ENCODE measurements around the gene PNPLA7. TPM values are rescaled to one million over a fixed set of nuclear protein-coding genes. Genes with fewer than 3 reads are reported as not detected.

Gene PNPLA7
- total and polyA plus RNA-seq, 2 of the 4 experiments (the other 2 are of a cell fraction) = under 0.01 to 0.89 TPM

GRCh38 chr9:137506274-137506673, 43.9 kb downstream of the PNPLA7 start:
- no peaks in the 10 kb centered on the region for H3K36me3 ChIP-seq (ENCODE audit: control insufficient read depth, insufficient read depth, low read length)
- no peak overlapping the region for H3K27ac ChIP-seq (ENCODE audit: insufficient read depth, low read length)
- in situ Hi-C loops (cut with MboI; ENCODE audit: low sequenced_read_pairs) (no loop called here), dilution Hi-C loops (cut with HindIII; ENCODE audit: low sequenced_read_pairs, unreplicated experiment) (no loop called here), intact Hi-C loops (cut with micrococcal nuclease) (no loop called here)
- no peaks in the 10 kb centered on the region; the same call in 1 of the 2 replicates for H3K27me3 ChIP-seq (ENCODE audit: control insufficient read depth, insufficient read depth, low read length)
- H4K91ac ChIP-seq (ENCODE audit: insufficient read depth, low read depth, low read length) = no peak overlapping the region
- H3K4me3 ChIP-seq (ENCODE audit: insufficient read depth, low read depth, low read length) = no peak overlapping the region
- no peaks in the 10 kb centered on the region for H3K9me1 ChIP-seq (ENCODE audit: insufficient read depth, low read length)
- no peaks in the 10 kb centered on the region for H3K4me1 ChIP-seq (ENCODE audit: control insufficient read depth, insufficient read depth, low read length)
- no peak overlapping the region for H4K8ac ChIP-seq (ENCODE audit: low read depth in 2 of 2, low read length in 2 of 2)
- H2BK5ac ChIP-seq (ENCODE audit: low read depth, low read length, poor library complexity, severe bottlenecking) = no peak overlapping the region
- no peak overlapping the region for H3K4me2 ChIP-seq (ENCODE audit: low read depth, low read length)
- BruUV-seq (replicated peaks) = no TSS peak
- H3K9me3 ChIP-seq (ENCODE audit: control insufficient read depth, insufficient read depth, low read length) = peaks cover 2% of the 10 kb centered on the region; the same call in 1 of the 2 replicates
- no peak overlapping the region for H3K4ac ChIP-seq (ENCODE audit: low read depth, low read length)
- no peak overlapping the region for H2AK5ac ChIP-seq (ENCODE audit: low read depth, low read length)
- no peak overlapping the region for H3K9ac ChIP-seq (ENCODE audit: low read depth, low read length)
- ATAC-seq (ENCODE audit: low read depth) (no peak), DNase-seq (no peak)
- TF ChIP-seq FOS (IDR thresholded peaks at IDR 0.05; ENCODE audit: low read depth, low read length) = no peak
- no peak for TF ChIP-seq USF2 (IDR thresholded peaks at IDR 0.05; ENCODE audit: low read depth, low read length)
- TF ChIP-seq POLR2A (IDR thresholded peaks at IDR 0.05; ENCODE audit: low read depth, low read length) = no peak
- TF ChIP-seq CHD1 (IDR thresholded peaks at IDR 0.05; ENCODE audit: low read depth, low read length) = no peak
- no peaks in the 10 kb centered on the region for H4K20me1 ChIP-seq (ENCODE audit: insufficient read depth, low read length)
- no peak overlapping the region for H2AK9ac ChIP-seq (replicated peaks; ENCODE audit: low read depth, low read length, poor library complexity)
- H2BK120ac ChIP-seq (ENCODE audit: low read depth, low read length) = no peak overlapping the region
- H2AFZ ChIP-seq (replicated peaks; ENCODE audit: low read length, poor library complexity) = no peak overlapping the region
- 93% methylated on average over 5 of the region's 15 CpGs; no CpG with 5 or more reads in 1 of the 2 experiments for WGBS, 2 experiments (ENCODE audit: extremely low coverage in 2 of 2, insufficient read length in 1 of 2)
- no peak overlapping the region for H4K5ac ChIP-seq (ENCODE audit: low read depth, low read length)
- no peak overlapping the region for H3K56ac ChIP-seq (ENCODE audit: extremely low read depth, insufficient read depth, low read length)
- ChIA-PET CTCF (no interaction called here), POLR2A (ENCODE audit: unreplicated experiment) (no interaction called here)
- no peaks in the 10 kb centered on the region for H3K79me1 ChIP-seq (ENCODE audit: low read depth in 1 of 2, low read length in 2 of 2)
- no peak overlapping the region for H3K18ac ChIP-seq (ENCODE audit: low read depth, low read length)
- no peak overlapping the region for H3K14ac ChIP-seq (replicated peaks; ENCODE audit: low read depth, low read length)
- no peak overlapping the region for H2BK15ac ChIP-seq (ENCODE audit: low read depth, low read length)
- H2BK20ac ChIP-seq (ENCODE audit: low read depth, low read length) = no peak overlapping the region
- H3K23ac ChIP-seq (ENCODE audit: low read depth, low read length) = no peak overlapping the region

Data from IMR-90 (cell line).